Measurements from ENCODE around the gene OR7A5. TPM values are rescaled to one million over a fixed set of nuclear protein-coding genes. Genes with fewer than 3 reads are reported as not detected.

OR7A5 gene
- total and polyA plus RNA-seq, 2 of the 8 experiments (the other 6 are each of a cell fraction or from before 2014, with no cell fraction given): not detected

GRCh38 chr19:14821937-14822336 lies 13.0 kb downstream of the OR7A5 start (continued):
- TF ChIP-seq CTCF (IDR thresholded peaks at IDR 0.05; ENCODE audit: control extremely low read depth in 1 of 3, insufficient read depth in 1 of 3, low read depth in 1 of 3, low read length in 3 of 3) (no peak), GABPA (IDR thresholded peaks at IDR 0.05; ENCODE audit: borderline replicate concordance, insufficient read depth, low read length) (no peak), JUN (IDR thresholded peaks at IDR 0.05; ENCODE audit: low read depth, low read length) (no peak), YY1 (IDR thresholded peaks at IDR 0.05; ENCODE audit: low read depth, low read length) (no peak), RXRA (IDR thresholded peaks at IDR 0.05; ENCODE audit: insufficient read depth, low read depth, low read length) (no peak), PHF8 (conservative IDR thresholded peaks at IDR 0.05; ENCODE audit: low read depth, low read length) (no peak)
